H4 (cell line): ENCODE data around the gene NACC2. TPM values are rescaled to one million over a fixed set of nuclear protein-coding genes. Genes with fewer than 3 reads are reported as not detected.
"Not testable (repeated sequence)": the region's sequence is repeated elsewhere in the genome, so short reads cannot be mapped to it uniquely, and the experiment has no call there.

ENCODE experiments used
- DNase-seq: peaks from one replicate; pipeline ENCODE4 v3.0.0-alpha.2; 2015; ENCODE audit warnings: low spot score
- total RNA-seq: library from RNA; depleted of rRNA; stranded (reverse); fragments of >200 nt; shearing (Covaris generic); gene quantifications from 2 replicates; pipeline ENCODE4 v1.2.3, GENCODE V29; 2014

The NACC2 gene
- total RNA-seq, 1 experiment from 2014 or later: 5.6 TPM

DNA sequence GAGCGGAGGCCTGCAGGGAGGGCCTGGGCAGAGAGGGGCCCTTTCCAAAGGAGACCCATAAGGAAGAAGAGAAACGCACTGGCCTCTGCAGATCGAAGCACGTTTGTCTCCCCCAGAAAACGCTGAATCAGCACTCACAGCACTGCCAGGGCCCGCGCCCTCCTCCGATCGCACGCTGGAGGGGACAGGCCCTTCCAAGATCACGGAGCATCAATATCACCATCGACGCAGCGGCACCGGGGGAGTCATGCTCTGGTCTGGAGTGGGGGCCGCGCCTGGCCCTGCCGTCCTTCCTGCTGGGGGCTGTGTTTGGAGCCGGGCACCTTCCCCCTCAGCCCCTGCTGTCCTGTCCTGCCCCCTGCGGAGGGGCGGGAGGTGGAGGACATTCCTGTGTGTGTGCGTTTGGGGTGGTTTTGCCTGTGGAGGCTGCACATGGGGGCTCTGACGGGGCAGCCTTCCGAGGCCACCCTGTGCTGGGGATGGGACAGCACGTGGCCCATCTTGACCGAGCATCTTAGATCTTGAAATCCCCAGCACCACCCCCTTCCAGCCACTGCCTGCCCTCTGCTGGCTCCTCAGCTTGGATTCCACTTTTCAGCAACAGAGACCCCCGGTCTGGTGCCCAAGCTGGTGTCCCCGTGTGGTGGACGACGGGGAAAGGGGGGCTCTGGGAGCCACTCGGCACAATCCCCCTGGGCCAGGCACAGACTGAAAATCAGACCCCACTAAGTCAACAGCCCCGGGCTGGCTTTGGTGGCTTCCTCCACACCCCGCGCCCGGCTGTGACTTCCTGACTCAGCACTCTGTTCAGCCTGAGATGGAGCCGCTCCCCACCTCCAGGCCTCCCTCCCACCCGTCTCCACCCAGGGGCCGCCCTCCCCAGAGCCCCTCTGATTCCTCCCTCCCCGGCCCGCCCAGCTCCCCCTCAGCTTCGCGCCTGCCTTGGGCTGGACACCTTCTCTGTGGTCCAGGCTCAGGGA, 15.3 kb upstream of the NACC2 start:
- no peak for DNase-seq

DNA sequence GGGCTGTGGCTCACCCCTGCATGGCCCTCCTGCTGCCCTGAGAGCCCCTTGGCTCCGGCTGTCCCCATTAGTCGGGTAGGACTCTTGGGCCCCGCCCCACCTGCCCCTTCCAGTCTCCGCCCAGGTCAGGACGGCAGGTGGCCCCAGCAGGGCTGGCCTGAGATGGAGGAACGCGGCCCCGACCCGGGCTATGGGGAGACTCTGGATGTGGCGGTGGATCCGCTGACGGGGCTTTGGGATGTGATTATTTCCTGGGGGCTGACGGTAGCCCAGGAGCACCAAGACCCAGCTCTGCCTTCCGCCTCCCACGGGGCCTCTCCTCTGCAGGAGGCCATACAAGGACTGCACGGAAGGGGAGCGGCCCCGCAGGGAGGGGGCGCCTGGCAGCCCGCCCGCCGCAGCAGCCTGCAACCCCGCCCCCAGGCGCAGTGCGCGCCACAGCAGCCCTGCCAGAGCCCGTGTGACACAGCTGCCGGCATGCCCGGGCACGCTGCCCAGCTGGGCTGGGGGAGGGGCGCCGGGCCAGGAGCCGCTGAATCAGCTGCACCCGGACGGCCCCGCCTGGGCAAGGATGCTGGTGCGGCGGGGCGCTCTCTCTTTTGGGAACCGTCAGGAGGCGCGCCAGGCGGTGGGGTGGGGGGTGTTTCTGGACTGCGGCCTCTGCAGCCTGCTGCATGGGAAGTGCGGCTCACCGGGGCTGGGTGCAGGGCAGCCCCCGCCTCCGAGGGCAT, 14.4 kb upstream of the NACC2 start:
- peak; percentile 84 for DNase-seq

DNA sequence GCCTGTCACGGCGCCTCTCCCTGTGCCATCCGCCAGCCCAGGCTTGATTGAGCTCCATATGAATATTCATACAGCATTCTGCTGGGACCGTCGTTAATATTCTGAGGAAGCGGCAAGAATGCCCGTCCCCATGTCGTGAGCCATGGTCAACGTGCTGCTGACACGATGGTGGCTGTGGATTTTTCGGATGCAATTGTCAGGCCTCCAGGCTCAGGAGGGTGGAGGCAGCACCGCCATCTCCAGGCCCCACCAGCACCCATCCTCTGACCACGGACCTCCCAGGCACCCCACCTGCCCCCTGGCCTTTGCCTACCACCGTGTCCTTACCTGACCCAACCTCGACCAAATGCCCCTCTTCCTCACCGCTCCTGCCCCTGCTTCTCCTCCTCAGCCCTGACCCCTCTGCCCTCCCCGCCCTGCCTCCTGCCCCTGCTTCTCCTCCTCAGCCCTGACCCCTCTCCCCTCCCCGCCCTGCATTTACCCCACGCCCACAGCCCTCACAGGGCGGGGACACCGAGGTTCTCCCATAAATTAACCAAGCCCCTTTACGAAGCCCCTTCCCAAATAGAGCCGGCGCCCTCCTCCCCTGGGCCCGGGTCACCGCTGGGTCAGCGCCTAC, 13.7 kb upstream of the NACC2 start:
- no peak for DNase-seq

DNA sequence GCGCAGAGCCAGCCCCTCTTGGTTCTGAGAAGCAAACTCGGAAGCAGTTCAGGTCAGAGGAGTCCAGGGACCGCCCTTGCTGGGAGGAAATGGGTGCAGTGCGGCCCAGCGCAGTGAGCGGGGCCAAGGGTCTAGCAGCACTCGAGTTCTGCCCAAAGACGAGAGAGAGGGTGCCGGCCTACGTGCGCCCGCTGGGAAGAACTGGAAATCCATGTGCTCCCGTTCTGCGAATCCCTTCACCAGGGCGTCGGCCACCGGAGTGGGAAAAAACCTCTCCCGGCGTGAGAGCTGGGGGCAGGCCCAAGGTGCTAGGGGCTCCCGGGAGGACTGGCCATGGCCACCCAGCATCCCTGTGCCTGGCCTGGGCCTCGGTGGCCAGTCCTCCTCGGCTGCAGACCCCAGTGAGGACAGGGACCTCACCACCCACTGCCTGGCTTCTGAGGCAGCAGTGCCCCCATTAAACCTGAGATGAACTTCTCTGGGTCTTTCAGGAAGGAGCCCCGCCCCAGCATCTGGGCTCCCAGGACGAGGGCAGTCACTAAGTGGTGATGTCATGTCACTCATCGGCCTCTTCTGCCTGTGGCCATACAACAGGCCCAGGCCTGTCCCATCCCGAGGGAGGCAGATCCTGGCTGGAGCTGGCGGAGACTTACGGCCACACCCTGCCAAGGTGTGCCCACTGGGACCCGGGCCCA, 13.0 kb upstream of the NACC2 start:
- DNase-seq: no peak

DNA sequence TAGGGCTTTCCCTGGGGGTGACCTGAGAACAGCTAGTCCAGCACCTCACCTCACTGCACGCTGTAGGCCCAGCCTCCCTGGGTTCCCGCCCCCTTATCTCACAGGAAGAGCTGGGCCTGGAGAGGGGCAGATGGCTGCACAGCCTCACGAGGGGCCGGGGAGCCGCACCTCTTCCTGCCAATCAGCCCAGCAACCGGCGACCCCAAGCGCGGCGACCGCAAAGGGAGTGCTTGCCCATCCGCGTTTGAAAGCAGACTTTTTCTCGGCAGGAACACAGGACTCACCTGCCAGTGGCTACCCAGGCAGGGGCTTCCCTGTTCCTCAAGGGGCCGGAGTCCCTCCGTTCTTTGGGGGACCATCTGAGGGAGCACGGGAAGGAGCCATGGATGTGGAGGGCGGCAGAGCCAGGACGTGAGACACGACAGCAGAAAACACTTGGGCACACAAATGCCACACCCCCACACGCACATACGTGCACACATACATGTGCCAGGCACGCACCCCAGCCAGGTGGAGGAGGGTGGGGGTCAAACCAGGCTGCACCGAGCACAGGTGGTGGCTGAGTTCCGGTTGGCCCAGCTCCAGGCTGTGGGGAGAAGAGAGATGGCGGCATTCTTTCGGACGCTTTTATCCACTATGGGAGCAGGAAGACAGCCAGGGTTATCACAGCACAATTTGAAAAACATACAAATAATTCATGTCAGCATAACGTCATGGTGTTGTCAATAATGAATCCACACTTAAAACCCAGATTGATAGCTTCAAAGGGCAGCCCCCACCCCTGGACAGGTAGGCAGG, 12.3 kb upstream of the NACC2 start:
- DNase-seq: no peak

DNA sequence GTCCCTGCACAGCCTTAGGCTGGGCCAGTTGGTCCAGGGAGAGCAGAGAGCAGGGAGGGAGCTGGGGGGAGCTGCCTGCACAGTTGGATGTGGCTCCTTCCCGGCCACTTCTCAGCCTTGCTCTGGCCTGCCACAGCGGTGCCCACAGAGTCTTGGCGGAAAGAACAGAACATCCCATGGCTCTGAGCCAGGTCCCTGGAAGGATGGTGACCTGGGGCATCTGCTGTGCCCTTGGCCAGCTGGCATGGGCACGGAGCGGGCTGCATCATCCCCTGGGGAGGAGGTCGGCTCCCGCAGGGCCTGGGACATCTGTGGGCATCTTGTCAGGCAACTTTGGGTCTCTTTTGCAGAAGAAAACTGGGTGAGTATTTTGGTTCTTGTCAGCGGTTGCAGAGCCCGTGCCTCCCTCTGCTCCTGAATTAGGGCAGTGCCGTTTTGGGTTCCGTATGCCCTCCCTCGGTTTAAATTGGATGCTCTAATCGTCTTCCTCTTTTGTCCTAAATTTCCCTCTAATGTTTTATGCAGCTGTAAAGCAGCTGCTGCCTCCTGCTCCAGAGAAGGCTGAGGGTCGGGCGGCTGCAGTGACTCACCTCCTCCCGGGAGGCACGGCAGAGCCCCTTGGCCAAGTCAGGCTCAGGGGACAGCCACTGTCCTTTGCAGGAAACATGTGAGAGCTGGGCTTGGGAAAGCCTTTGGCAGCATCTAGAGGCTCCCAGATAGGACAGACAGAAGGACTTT, 10.5 kb upstream of the NACC2 start:
- DNase-seq: peak; percentile 41

DNA sequence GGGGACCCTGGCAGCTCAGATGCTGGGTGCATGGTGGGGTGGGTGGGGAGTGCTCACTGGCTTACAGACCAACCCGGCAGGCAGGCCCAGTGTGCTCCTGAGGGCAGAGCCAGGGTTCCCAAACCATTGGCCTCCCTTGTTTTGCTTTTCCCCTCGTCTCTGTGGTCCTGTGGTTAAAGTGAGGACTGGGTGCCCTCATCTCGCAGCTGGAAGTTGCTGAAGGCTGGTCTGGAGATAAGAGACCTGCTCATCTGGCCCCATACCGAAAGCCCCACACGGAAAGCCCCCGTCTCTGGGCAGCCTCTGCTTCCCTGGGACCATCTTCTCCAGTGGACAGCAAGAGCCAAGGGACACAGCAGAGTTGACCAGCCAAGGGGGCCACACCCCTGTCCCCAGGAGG, 9.8 kb upstream of the NACC2 start:
- no peak for DNase-seq

DNA sequence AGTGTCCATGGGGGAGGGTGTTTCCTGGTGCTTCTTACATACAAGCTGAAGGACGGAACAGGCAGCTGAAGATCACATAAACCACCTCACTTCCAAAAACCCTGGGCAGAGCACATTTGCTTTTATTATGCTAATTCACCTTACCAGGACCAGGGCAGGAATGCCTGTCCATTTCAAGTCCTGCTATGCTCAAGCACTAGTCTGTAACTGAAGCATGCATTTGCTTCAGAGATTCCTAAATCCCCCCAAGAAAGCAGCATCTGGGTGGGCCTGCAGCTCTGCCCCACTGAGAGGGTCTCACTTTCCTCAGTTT, 9.4 kb upstream of the NACC2 start:
- no peak for DNase-seq

DNA sequence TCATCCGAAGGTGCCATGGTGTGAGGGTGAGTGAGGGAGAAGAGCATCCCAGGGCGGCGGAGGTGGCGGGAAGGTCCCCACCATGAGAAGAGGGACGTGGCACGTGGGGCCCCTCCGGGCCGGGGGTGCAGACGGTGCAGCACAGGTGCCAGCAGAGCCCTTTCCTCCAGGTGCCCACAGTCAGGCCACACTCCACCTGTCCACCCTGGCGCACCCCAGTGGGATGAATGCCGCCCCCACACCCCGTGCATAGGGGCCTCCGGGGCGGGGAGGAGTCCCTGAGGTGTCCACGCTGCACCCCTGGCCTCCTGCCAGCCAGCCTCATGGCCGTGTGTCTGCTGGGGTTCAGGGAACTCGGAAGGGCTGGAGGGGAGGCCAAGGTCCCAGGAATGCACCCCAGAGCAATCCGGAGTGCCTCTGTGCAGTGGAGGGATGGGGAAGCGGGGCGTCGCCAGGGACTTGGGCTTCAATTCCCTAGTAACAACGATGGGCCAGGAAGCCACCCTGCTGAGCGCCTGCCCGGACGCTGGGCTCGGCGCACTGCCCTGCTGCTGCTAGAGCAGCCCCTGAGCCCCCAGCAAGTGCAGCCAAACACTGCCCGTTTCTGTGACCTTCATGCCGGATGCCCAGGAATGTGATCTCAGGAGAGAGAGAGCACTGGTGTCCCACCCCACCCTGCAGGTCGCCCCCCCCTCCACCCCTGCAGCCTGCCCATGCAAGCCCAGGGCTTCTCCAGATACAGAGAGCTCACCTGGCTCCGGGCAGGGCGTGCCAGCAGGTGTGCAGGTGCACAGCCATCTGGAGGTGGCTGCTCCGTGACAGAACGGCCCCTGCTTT, 8.8 kb upstream of the NACC2 start:
- no peak for DNase-seq

DNA sequence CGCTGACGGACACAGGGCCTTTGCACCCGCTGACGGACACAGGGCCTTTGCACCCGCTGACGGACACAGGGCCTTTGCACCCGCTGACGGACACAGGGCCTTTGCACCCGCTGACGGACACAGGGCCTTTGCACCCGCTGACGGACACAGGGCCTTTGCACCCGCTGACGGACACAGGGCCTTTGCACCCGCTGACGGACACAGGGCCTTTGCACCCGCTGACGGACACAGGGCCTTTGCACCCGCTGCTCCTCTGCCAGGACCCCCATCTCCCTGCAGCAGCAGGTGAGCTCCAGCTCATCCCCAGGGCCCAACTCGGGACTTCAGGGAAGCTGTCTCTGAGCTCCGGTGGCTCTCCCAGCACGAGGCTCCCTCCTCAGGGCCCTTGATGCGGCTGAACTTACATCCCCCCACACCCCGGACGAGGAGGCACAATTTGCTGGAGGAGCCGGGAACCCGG, 6.6 kb upstream of the NACC2 start:
- not testable (repeated sequence) for DNase-seq

DNA sequence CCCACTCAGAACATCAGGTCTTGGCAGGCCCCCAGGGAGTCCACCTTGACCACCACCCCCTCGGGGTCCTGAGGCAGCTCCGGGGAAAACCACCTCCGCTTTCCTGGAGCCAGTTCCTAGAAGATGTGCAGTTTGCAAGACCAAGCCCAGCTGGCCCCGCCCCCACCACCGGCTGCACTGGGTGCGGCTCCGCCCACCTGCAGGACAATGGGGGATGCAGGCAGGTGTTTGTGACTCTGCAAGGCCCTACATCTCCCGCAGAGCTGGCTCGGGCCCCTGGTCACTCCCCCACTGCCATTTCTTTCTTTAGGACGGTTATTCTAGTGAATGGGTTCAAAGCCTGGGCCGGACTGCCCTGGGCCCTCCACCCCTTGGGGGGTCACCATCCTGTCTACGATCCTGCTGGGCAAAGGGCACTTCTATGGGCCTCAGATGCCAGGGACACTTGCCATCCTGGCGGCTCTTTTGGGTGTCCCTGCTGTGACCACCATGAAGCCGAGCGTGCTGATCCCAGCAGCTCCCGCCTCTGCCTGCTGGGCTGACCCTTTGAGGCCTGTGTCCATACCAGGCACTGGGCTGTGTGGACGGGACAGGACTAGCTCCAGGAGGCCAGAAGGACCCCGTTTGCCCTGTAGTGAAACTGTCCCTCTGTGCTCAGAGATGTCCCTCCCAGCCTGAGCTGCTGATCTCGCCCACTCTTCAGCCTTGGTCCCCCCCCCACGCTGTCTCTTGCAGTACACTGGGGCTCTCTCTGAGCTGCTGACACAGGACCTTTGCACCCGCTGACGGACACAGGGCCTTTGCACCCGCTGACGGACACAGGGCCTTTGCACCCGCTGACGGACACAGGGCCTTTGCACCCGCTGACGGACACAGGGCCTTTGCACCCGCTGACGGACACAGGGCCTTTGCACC, 5.9 kb upstream of the NACC2 start:
- DNase-seq: no peak

DNA sequence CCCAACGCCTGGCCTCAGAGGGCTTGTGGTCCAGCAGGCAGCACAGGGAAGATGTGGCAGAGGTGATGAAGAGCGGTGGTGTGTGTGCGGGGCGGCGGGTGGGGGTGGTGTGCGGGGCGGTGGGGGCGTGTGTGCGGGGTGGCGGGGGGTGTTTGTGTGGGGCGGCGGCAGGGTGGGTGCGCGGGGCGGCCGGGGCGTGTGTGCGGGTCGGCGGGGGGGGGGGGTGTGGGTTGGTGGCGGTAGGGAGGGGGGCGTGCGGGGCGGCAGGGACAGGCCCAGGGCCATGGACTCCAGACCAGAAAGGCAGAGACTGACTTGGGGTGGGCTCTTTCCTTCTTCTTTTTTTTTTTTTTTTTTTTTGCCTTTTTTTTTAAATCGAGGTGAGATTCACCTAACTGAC, 4.5 kb upstream of the NACC2 start:
- no peak for DNase-seq

DNA sequence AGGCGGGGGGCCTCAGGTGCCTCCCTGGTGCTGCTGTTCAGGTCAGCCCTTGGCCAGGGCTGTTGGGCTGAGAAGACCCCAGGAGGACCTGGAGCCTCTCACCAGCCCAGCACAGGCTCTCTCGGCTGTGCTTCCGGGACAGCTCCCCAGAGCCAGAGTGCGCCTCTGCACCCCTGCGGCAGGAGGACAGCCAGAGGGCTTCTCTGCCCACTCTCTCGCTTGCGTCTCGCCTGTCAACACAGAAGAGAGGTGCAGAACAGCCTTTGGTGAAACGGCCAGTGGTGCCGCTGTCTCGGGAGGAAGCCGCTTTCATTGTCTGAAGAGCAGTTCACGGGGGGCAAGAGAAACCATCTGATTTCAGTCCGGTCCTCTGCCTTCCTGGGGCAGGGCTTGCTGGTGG, 3.8 kb upstream of the NACC2 start:
- DNase-seq: no peak

DNA sequence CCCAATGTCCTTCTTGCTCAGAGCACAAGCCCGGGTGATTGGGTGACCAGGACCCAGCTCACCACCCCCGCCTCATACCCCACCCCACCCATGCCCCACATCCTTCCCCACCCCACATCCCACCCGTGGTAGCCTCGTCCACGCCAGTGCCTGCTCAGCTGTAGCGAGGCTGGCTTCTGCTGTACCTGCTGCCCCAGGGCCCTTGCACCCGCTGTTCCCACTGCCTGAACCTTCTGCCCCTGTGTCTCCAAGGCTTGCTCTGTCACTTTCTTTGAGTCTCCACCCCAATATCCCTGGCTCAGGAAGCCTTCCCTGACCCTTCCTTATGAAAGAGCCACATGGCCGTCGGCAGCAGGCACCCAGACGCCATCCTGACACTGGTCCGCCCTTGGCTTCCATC, 3.1 kb upstream of the NACC2 start:
- DNase-seq: no peak

DNA sequence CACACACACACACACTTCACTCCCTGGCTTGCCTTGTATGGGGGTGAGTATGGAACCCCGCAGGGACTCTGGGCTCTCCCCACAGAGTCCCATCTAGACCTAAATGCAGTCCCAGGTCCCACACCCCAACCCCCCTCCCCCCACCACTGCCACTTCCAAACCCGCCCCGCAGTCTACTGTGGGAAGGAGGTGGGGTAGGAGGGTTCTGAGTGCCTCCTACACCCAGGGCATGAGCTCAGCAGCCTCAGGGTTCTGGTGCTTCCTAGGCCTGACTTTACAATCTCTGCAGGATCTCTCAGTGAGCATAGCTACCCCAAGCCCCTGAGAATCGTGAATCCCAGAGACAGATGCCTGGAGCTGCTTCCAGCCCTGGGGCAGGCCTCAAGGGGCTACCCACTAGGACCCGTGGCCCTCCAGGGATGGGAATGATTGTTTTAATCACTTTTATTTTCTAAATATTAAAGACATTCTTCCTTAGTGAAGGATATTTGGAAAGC, 1.5 kb upstream of the NACC2 start:
- no peak for DNase-seq

DNA sequence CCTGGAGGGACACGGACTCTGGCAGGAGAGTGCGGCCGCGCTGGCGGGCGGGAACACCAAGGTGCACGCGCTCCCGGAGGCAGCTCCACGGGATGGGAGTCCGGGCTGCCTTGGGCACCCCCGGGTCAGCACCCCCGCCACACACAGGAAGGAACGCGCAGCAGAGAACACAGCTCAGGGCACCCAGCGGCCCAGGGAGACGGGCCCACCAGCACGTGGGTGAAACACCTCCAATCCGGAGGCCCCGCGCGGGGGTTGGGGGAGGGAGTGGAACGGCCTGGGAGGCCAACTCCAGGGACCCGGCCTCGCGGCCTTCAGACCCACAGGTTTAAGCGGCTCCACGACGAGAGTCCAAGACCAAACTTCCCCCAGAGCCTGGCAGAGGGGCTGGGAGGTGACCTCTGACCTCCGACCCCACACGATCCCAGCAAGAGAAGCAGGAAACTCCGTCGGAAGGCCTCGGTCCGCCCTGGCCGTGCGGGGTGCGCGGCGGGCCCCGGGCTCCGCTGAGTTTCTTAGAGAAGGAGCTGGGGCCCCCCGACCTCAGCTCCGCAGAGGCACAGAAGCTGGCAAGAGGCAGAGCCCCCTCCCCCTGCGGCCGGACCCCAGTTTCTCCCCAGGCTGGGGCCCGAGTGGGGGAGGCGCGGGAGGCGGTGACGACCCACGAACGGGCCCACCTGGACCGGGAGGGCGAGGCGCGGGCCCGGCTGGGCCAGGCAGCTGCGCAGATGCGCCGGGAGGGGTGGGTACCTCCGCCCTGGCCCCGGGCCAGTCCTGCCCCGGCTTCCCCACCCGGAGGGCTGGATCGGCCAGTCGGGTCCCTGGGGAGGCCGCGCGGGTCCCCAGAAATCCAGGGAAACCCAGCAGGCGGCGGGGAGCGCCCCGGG, 851 bp downstream of the NACC2 start:
- DNase-seq: no peak

DNA sequence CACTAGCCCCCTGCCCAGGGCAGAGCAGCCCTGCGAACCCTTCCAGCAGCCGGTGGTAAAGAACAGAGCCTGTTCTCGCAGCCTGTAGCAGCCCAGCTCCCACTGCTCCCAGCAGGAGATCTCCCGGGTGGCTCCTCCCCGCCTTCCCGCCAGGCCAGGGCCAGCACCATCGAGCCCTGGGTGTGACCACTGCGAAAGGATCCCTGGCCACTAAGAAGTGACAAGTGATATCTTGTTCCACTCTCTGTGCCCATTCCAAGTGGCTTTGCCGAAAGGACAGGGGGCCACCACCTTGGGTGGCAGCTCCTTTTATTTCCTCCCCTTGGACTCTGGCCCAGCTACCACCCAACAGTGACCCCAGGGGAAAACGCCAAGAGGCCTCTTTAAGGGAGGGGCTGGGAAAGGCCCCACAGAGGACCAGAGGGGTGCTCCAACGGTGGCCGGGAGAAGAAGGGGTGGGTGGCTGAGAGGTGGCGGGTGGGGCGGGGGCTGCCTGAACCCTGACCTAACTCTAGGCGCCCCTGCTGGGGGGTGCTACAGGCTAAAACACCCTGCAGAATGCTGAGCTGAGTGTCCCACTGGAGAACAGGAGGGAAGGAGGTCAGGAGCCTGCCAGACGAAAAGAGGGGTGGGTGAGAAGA, 1.6 kb downstream of the NACC2 start:
- DNase-seq: no peak
